ENCODE data around the gene IER3. TPM values are rescaled to one million over a fixed set of nuclear protein-coding genes. Genes with fewer than 3 reads are reported as not detected.
A peak's percentile ranks its signal among the peaks of the same experiment; 100 is the strongest.

Gene IER3
- polyA plus RNA-seq (ENCODE audit: insufficient read length) = 15.2 TPM
- long read RNA-seq, donor 1, transcript IER3-201 (2 exons, 1,244 nt) = minor isoform, 12 of 33 reads
- long read RNA-seq, donor 1, transcript IER3-202 (1 exons, 1,350 nt) = major isoform, 21 of 33 reads
- long read RNA-seq, donor 1, partial matches to known transcripts = 0 of 33 reads
- long read RNA-seq, donor 1, other reads (novel, unspliced or antisense) = 0 of 33 reads
- long read RNA-seq, donor 2, transcript IER3-201 (2 exons, 1,244 nt) = minor isoform, 10 of 37 reads
- long read RNA-seq, donor 2, transcript IER3-202 (1 exons, 1,350 nt) = major isoform, 27 of 37 reads
- long read RNA-seq, donor 2, partial matches to known transcripts = 0 of 37 reads
- long read RNA-seq, donor 2, other reads (novel, unspliced or antisense) = 0 of 37 reads
- long read RNA-seq, donor 3, transcript IER3-202 (1 exons, 1,350 nt) = major isoform, 14 of 25 reads
- long read RNA-seq, donor 3, transcript IER3-201 (2 exons, 1,244 nt) = minor isoform, 11 of 25 reads
- long read RNA-seq, donor 3, partial matches to known transcripts = 0 of 25 reads
- long read RNA-seq, donor 3, other reads (novel, unspliced or antisense) = 0 of 25 reads
- long read RNA-seq, donor 4, transcript IER3-202 (1 exons, 1,350 nt) = major isoform, 5 of 7 reads
- long read RNA-seq, donor 4, partial matches to known transcripts = 0 of 7 reads
- long read RNA-seq, donor 4, other reads (novel, unspliced or antisense) = 0 of 7 reads
- long read RNA-seq, donor 5, transcript IER3-202 (1 exons, 1,350 nt) = major isoform, 28 of 43 reads
- long read RNA-seq, donor 5, transcript IER3-201 (2 exons, 1,244 nt) = minor isoform, 15 of 43 reads
- long read RNA-seq, donor 5, partial matches to known transcripts = 0 of 43 reads
- long read RNA-seq, donor 5, other reads (novel, unspliced or antisense) = 0 of 43 reads
- long read RNA-seq, donor 6, transcript IER3-202 (1 exons, 1,350 nt) = major isoform, 27 of 46 reads
- long read RNA-seq, donor 6, transcript IER3-201 (2 exons, 1,244 nt) = minor isoform, 19 of 46 reads
- long read RNA-seq, donor 6, partial matches to known transcripts = 0 of 46 reads
- long read RNA-seq, donor 6, other reads (novel, unspliced or antisense) = 0 of 46 reads
- long read RNA-seq, donor 7, transcript IER3-201 (2 exons, 1,244 nt) = minor isoform, 21 of 44 reads
- long read RNA-seq, donor 7, transcript IER3-202 (1 exons, 1,350 nt) = major isoform, 23 of 44 reads
- long read RNA-seq, donor 7, partial matches to known transcripts = 0 of 44 reads
- long read RNA-seq, donor 7, other reads (novel, unspliced or antisense) = 0 of 44 reads
- long read RNA-seq, donor 8, transcript IER3-202 (1 exons, 1,350 nt) = major isoform, 7 of 11 reads
- long read RNA-seq, donor 8, partial matches to known transcripts = 0 of 11 reads
- long read RNA-seq, donor 8, other reads (novel, unspliced or antisense) = 0 of 11 reads

- peak; percentile 89 for DNase-seq
Measured at GRCh38 chr6:30744054-30744805, at the start of gene IER3. TSS of gene IER3 (minus strand) at chr6:30744547. CDS start at chr6:30744518, 29 bp downstream.

- no peak for DNase-seq
Measured at GRCh38 chr6:30793521-30794194, 49.3 kb upstream of the IER3 start.

GRCh38 chr6:30792786-30793185, 48.4 kb upstream of the IER3 start:
- DNase-seq = no peak

- no peak for DNase-seq
Measured at GRCh38 chr6:30790724-30791383, 46.5 kb upstream of the IER3 start.

- DNase-seq = no peak
Measured at GRCh38 chr6:30789606-30790005, 45.3 kb upstream of the IER3 start.

GRCh38 chr6:30787954-30788353, 43.6 kb upstream of the IER3 start:
- no peak for DNase-seq

- no peak for DNase-seq
Measured at GRCh38 chr6:30782425-30783014, 38.2 kb upstream of the IER3 start.

GRCh38 chr6:30781743-30782424, 37.5 kb upstream of the IER3 start:
- peak; percentile 62 for DNase-seq

GRCh38 chr6:30781395-30781742, 37.0 kb upstream of the IER3 start:
- DNase-seq = no peak

GRCh38 chr6:30780642-30780920, 36.2 kb upstream of the IER3 start:
- no peak for DNase-seq

GRCh38 chr6:30779850-30780641, 35.7 kb upstream of the IER3 start:
- DNase-seq = no peak

GRCh38 chr6:30778001-30778635, 33.8 kb upstream of the IER3 start:
- no peak for DNase-seq

GRCh38 chr6:30777155-30777485, 32.8 kb upstream of the IER3 start:
- no peak for DNase-seq

GRCh38 chr6:30776390-30777154, 32.2 kb upstream of the IER3 start:
- no peak for DNase-seq

- no peak for DNase-seq
Measured at GRCh38 chr6:30775104-30775503, 30.8 kb upstream of the IER3 start.

GRCh38 chr6:30774701-30775100, 30.4 kb upstream of the IER3 start:
- DNase-seq = no peak

- DNase-seq = no peak
Measured at GRCh38 chr6:30770592-30770991, 26.2 kb upstream of the IER3 start.
